D721Med (cell line): Measurements from ENCODE around the gene C2orf92.

Experiments used
- DNase-seq: peaks from one replicate; pipeline ENCODE4 v3.0.0; 2011; ENCODE audit warnings: low spot score; ENCODE audit not compliant: insufficient read length
- FAIRE-seq: peaks from 2 replicates; lab custom pipeline; 2011; peaks lifted over from hg19 to GRCh38; lab: Jason Lieb, UNC
- CTCF ChIP-seq: IDR thresholded peaks from 2 replicates; pipeline ENCODE4 v1.5.1; 2012; ENCODE audit warnings: mild to moderate bottlenecking, control low read depth; ENCODE audit not compliant: insufficient read depth; ENCODE audit errors: missing control alignments

The C2orf92 gene

GRCh38 chr2:97716695-97717612, 47.4 kb downstream of the C2orf92 start:
- TF ChIP-seq CTCF, result no peak
- no peak for FAIRE-seq
- no peak for DNase-seq

DNA sequence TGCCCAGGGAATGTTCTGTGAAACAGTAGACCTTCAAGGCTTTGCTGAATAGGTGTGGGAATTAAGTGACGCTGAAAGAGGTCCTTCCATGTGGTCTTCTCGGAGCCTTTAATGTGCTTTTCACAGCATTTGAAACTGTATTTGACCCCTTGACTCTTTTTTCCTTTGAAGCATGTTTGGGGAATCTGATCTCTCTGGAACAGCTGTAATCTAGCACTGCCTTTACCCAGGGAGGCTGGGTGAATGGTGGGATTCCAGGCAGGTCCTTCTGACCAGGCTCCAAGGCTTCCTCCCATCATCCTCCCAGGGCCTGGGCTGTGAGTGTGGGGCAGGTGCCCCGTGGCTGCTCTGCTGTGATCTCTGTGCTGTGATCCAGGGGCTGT, 48.1 kb downstream of the C2orf92 start:
- FAIRE-seq, result no peak
- no peak for TF ChIP-seq CTCF

DNA sequence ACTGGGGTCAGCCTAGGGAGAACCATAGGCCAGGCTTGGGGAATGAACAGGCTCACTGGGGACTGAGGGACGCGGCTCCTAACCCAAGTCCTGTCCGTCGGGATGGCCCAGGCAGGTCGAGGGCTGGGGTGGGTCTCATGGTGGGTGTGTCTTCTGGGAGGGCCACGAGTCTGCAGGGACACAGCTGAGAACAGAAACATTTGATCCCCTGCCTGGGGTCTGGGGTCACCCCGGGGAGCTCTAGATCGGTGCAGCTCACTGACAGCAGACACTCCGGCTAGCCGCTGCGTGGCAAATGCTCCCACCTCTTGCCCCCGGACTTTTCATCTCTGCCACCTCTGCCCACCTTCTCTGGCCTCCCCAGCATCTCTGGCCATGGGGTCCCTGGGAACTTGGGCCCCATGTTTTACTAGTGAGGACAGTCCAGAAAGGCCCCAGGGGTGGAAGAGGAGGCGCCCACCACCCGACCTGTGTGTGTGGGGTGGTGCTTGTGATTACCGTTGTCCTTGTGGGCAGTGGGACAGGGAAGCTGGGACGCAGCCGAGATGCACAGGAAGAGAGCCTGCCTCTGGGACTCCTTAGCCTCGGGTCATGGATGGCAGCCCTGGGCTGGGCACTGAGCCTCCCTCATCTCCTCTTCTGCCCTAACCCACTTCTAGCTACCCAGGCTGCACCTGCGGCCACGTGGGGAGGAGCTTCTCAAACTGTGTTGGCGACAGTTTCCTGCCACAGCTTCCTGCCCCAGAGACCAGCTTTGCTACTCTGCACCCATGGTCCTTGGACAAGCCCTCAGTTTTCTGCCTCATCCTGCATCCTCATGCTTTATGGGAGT, 48.8 kb downstream of the C2orf92 start:
- DNase-seq (no peak), FAIRE-seq (no peak)

More for the DNA sequence above, 48.1 kb downstream of the C2orf92 start:
- no peak for DNase-seq

GRCh38 chr2:97718942-97719341, 49.4 kb downstream of the C2orf92 start:
- DNase-seq, result no peak
- no peak for FAIRE-seq

More for the DNA sequence above, 48.8 kb downstream of the C2orf92 start:
- no peak for TF ChIP-seq CTCF

GRCh38 chr2:97719362-97720155, 50.0 kb downstream of the C2orf92 start:
- no peak for TF ChIP-seq CTCF
- DNase-seq, result no peak
- no peak for FAIRE-seq

More at GRCh38 chr2:97718942-97719341, 49.4 kb downstream of the C2orf92 start:
- TF ChIP-seq CTCF, result no peak

- DNase-seq, result no peak
- no peak for TF ChIP-seq CTCF
- no peak for FAIRE-seq
Observed at GRCh38 chr2:97720746-97721145, 51.2 kb downstream of the C2orf92 start.
